HepG2 (cell line): Measurements from ENCODE around the gene KLHL8.

Source experiments
- BHLHE40 ChIP-seq: IDR thresholded peaks from 2 replicates; pipeline ENCODE4 v1.6.1; 2011; ENCODE audit warnings: low read length, improper control_type of control experiment
- CTCF ChIP-seq: sonication (generic); formaldehyde crosslinking; IDR thresholded peaks from 2 replicates; pipeline ENCODE4 v1.5.0; 2020; ENCODE audit warnings: mild to moderate bottlenecking, missing genetic modification reagents, moderate library complexity
- FOXP4 ChIP-seq: sonication (generic); formaldehyde crosslinking; IDR thresholded peaks from 2 replicates; pipeline ENCODE4 v1.4.0; 2020; ENCODE audit warnings: missing genetic modification reagents
- HNF1A ChIP-seq, 2 experiments: sonication (generic) in 1 of 2; formaldehyde crosslinking in 1 of 2; IDR thresholded peaks; 2 replicates each; pipeline versions ENCODE4 v1.4.0 to v1.6.1; 2016 to 2020; ENCODE audit warnings: borderline replicate concordance in 1 of 2, low read depth in 1 of 2, mild to moderate bottlenecking in 1 of 2, missing genetic modification reagents in 1 of 2
- IRF9 ChIP-seq: sonication (generic); formaldehyde crosslinking; IDR thresholded peaks from 2 replicates; pipeline ENCODE4 v1.8.0; 2022; ENCODE audit warnings: missing genetic modification reagents, mild to moderate bottlenecking, borderline replicate concordance
- KDM6A ChIP-seq: IDR thresholded peaks from 2 replicates; pipeline ENCODE4 v1.6.1; 2016; ENCODE audit warnings: low read depth
- MEIS2 ChIP-seq: sonication (generic); formaldehyde crosslinking; IDR thresholded peaks from 2 replicates; pipeline ENCODE4 v1.9.0; 2021; ENCODE audit warnings: mild to moderate bottlenecking, missing genetic modification reagents
- NR2F2 ChIP-seq: IDR thresholded peaks from 2 replicates; pipeline ENCODE4 v1.6.1; 2012; ENCODE audit warnings: low read depth, inconsistent platforms, borderline replicate concordance
- PLSCR1 ChIP-seq: sonication (generic); formaldehyde crosslinking; IDR thresholded peaks from 2 replicates; pipeline ENCODE4 v1.5.0; 2020; ENCODE audit warnings: missing genetic modification reagents, mild to moderate bottlenecking, borderline replicate concordance
- POLR2A ChIP-seq, 2 experiments: IDR thresholded peaks; 2 replicates each; pipeline ENCODE4 v1.6.1; 2011; ENCODE audit warnings: low read depth in 2 of 2, low read length in 2 of 2, mild to moderate bottlenecking in 1 of 2, moderate library complexity in 1 of 2; ENCODE audit not compliant: insufficient read depth in 1 of 2
- RXRA ChIP-seq: sonication (generic); formaldehyde crosslinking; IDR thresholded peaks from 2 replicates; pipeline ENCODE4 v1.5.1; 2020; ENCODE audit warnings: missing genetic modification reagents
- ZNF335 ChIP-seq: sonication (generic); formaldehyde crosslinking; IDR thresholded peaks from 2 replicates; pipeline ENCODE4 v1.4.0; 2020; ENCODE audit warnings: missing genetic modification reagents
- ZNF557 ChIP-seq: sonication (generic); formaldehyde crosslinking; IDR thresholded peaks from 2 replicates; pipeline ENCODE4 v1.4.0; 2020; ENCODE audit warnings: missing genetic modification reagents
- ZNF704 ChIP-seq: sonication (generic); formaldehyde crosslinking; IDR thresholded peaks from 2 replicates; pipeline ENCODE4 v1.8.1; 2023; ENCODE audit warnings: mild to moderate bottlenecking, inconsistent platforms, moderate library complexity, missing genetic modification reagents, borderline replicate concordance

GRCh38 chr4:87257523-87257922, 37.1 kb upstream of the KLHL8 start:
- TF ChIP-seq RXRA (CRISPR knock-in tag) = no peak
- TF ChIP-seq ZNF335 (CRISPR knock-in tag) = no peak
- TF ChIP-seq ZNF704 (CRISPR knock-in tag) = no peak
- TF ChIP-seq POLR2A (IDR thresholded peaks at IDR 0.05; ENCODE audit: insufficient read depth in 1 of 2, low read depth in 2 of 2, low read length in 2 of 2) = no peak
- no peak for TF ChIP-seq HNF1A (IDR thresholded peaks at IDR 0.05; ENCODE audit: low read depth)
- no peak for TF ChIP-seq HNF1A (CRISPR knock-in tag; IDR thresholded peaks at IDR 0.05; ENCODE audit: borderline replicate concordance)
- no peak for TF ChIP-seq FOXP4 (CRISPR knock-in tag)
- no peak for TF ChIP-seq BHLHE40
- no peak for TF ChIP-seq CTCF (CRISPR knock-in tag)
- no peak for TF ChIP-seq KDM6A
- no peak for TF ChIP-seq PLSCR1 (CRISPR knock-in tag)
- TF ChIP-seq IRF9 = no peak
- no peak for TF ChIP-seq MEIS2
- TF ChIP-seq ZNF557 (CRISPR knock-in tag) = no peak
- no peak for TF ChIP-seq NR2F2
